ENCODE measurements around the gene WSB2.

The WSB2 gene

GRCh38 chr12:118098911-118099671, 38.1 kb upstream of the WSB2 start:
- no peak for ATAC-seq
- no peak for TF ChIP-seq PATZ1 (CRISPR knock-in tag; IDR thresholded peaks at IDR 0.05; ENCODE audit: borderline replicate concordance)
- TF ChIP-seq ZFP30 (CRISPR knock-in tag; IDR thresholded peaks at IDR 0.05): no peak
- no peak for TF ChIP-seq ZNF565 (CRISPR knock-in tag; conservative IDR thresholded peaks at IDR 0.05; ENCODE audit: low read depth)
- no peak for TF ChIP-seq CSRNP3 (CRISPR knock-in tag; IDR thresholded peaks at IDR 0.05)
- TF ChIP-seq BACH2 (CRISPR knock-in tag; IDR thresholded peaks at IDR 0.05; ENCODE audit: borderline replicate concordance): no peak
- no peak for TF ChIP-seq ESRRG (CRISPR knock-in tag; IDR thresholded peaks at IDR 0.05)
- no peak for TF ChIP-seq CREB5 (CRISPR knock-in tag; IDR thresholded peaks at IDR 0.05; ENCODE audit: low read depth)
- TF ChIP-seq ZC3H10 (CRISPR knock-in tag; IDR thresholded peaks at IDR 0.05): no peak
- no peak for TF ChIP-seq ZNF70 (CRISPR knock-in tag; IDR thresholded peaks at IDR 0.05)
- TF ChIP-seq OSR1 (CRISPR knock-in tag; IDR thresholded peaks at IDR 0.05): no peak
- TF ChIP-seq ARNTL (CRISPR knock-in tag; IDR thresholded peaks at IDR 0.05; ENCODE audit: borderline replicate concordance, low read depth): no peak
- no peak for TF ChIP-seq TOX (CRISPR knock-in tag; IDR thresholded peaks at IDR 0.05; ENCODE audit: borderline replicate concordance)
- no peak for TF ChIP-seq POU6F1 (CRISPR knock-in tag; IDR thresholded peaks at IDR 0.05; ENCODE audit: borderline replicate concordance, low read depth)
- TF ChIP-seq CSDC2 (CRISPR knock-in tag; IDR thresholded peaks at IDR 0.05): no peak

- ATAC-seq: no peak
- TF ChIP-seq SNAI2 (CRISPR knock-in tag; IDR thresholded peaks at IDR 0.05) (no peak), TOX (CRISPR knock-in tag; IDR thresholded peaks at IDR 0.05; ENCODE audit: borderline replicate concordance) (no peak), CREB5 (CRISPR knock-in tag; IDR thresholded peaks at IDR 0.05; ENCODE audit: low read depth) (no peak), ESRRG (CRISPR knock-in tag; IDR thresholded peaks at IDR 0.05) (no peak), CSRNP3 (CRISPR knock-in tag; IDR thresholded peaks at IDR 0.05) (no peak), ZFP30 (CRISPR knock-in tag; IDR thresholded peaks at IDR 0.05) (no peak), PPARA (CRISPR knock-in tag; IDR thresholded peaks at IDR 0.05; ENCODE audit: borderline replicate concordance) (no peak), RARB (CRISPR knock-in tag; IDR thresholded peaks at IDR 0.05) (no peak), GLIS3 (CRISPR knock-in tag; IDR thresholded peaks at IDR 0.05) (no peak), PATZ1 (CRISPR knock-in tag; IDR thresholded peaks at IDR 0.05; ENCODE audit: borderline replicate concordance) (no peak), ZNF565 (CRISPR knock-in tag; conservative IDR thresholded peaks at IDR 0.05; ENCODE audit: low read depth) (no peak)
These were observed 37.4 kb upstream of the WSB2 start for GRCh38 chr12:118098401-118098800.
